Measurements from ENCODE around the gene TBC1D5.
A peak's percentile ranks its signal among the peaks of the same experiment; 100 is the strongest.

The TBC1D5 gene

GRCh38 chr3:17122758-17123157 is 619.7 kb downstream of the TBC1D5 start:
- DNase-seq (ENCODE audit: extremely low read depth in 1 of 2, low read depth in 1 of 2), result no peak

DNA sequence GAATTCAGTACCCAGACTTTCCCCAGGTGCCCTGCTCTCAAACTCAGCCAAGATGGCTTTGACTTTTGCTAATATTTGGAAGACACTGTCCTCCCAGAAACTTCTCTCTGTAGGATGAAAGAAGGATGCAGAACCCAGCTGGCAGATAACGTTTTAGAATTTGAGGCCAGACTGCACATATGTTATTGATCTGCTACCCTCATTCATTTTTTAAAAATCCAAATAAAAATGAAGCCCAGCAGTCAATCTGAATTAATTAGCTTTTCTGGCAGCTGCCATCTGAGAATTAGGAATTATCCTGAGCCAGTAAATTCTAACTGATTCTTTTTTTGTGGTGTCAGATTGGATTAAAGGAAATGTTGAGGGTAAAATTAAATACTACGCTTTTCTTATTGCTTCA is 621.1 kb downstream of the TBC1D5 start:
- DNase-seq (ENCODE audit: extremely low read depth in 1 of 2, low read depth in 1 of 2), result no peak

GRCh38 chr3:17120115-17120514 is 622.3 kb downstream of the TBC1D5 start:
- DNase-seq (ENCODE audit: extremely low read depth in 1 of 2, low read depth in 1 of 2), result no peak

DNA sequence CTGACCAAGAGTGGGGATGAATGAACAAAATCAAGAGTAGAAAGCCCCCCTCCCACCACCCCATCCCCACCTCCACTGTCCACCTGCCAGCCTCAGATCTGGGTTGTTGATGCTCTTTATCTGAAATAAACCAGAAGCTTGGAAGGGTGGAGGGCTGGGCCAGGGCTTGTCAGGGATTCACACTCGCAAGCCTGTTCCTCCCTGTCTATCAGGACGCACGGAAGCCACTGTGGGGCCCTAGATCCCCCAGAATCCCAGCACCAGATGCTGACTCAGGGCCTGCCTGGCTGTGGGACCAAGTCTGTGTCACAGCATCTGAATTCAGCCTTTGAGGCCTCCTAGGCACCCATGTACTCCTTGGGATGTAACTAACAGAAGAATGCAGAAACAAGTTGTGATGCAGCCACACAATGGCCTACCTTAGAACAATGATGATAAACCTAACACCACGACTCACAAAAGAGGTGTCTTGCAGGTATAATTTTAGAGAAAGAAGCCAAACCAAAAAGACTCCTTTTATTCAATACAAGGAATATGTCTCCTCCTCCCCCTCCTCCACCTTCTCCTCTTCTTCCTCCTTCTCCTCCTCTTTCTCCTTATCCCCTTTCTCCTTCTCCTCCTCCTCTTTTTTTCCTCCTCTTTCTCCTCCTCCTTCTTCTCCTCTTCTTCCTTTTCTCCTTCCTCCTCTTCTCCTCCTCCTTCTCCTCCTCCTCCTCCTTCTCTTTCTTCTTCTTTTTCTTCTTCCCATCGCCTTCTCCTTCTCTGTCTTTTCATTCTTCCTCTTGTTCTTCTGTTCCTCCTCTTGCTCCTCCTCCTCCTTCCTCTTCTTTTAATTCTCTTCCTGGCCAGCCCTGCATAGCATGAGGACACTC is 623.0 kb downstream of the TBC1D5 start:
- DNase-seq (ENCODE audit: extremely low read depth in 1 of 2, low read depth in 1 of 2), result no peak

GRCh38 chr3:17118771-17119170 is 623.7 kb downstream of the TBC1D5 start:
- no peak for DNase-seq (ENCODE audit: extremely low read depth in 1 of 2, low read depth in 1 of 2)

- no peak for DNase-seq (ENCODE audit: extremely low read depth in 1 of 2, low read depth in 1 of 2)
Measured at GRCh38 chr3:17116007-17116600, 626.3 kb downstream of the TBC1D5 start.

DNA sequence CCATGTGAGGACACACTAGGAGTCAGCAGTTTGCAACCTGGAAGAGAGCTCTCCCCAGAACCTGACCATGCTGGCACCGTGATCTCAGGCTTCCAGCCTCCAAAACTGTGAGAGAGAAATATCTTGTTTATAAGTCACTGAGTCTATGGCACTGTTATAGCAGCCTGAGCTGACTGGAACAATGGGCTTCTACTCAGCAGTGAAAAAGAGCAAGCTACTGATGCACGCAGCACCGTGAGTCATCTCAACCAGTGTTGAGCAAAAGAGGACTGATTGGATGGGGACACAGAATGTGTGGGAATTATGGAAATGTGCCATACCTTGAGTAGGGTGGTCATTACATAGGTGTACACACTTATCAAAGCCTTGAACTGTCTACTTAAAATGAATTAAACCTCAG is 627.2 kb downstream of the TBC1D5 start:
- DNase-seq (ENCODE audit: extremely low read depth in 1 of 2, low read depth in 1 of 2), result no peak

GRCh38 chr3:17111586-17111985 is 630.8 kb downstream of the TBC1D5 start:
- no peak for DNase-seq (ENCODE audit: extremely low read depth in 1 of 2, low read depth in 1 of 2)

- DNase-seq (ENCODE audit: extremely low read depth in 1 of 2, low read depth in 1 of 2), result peak in 1 of 2 donors; percentile 4
Measured at GRCh38 chr3:17110660-17111396, 631.6 kb downstream of the TBC1D5 start.

Data from stimulated activated CD8-positive, alpha-beta memory T cell treated with anti-CD3 and anti-CD28 coated beads, Interleukin-7, amount 100 ng/mL, for 48 hours (primary cell).